ENCODE results near the gene NME7.

NME7 gene

GRCh38 chr1:169109561-169110134 lies 257.9 kb downstream of the NME7 start:
- no peak for DNase-seq (ENCODE audit: low read depth in 2 of 2, low spot score in 1 of 2)

DNA sequence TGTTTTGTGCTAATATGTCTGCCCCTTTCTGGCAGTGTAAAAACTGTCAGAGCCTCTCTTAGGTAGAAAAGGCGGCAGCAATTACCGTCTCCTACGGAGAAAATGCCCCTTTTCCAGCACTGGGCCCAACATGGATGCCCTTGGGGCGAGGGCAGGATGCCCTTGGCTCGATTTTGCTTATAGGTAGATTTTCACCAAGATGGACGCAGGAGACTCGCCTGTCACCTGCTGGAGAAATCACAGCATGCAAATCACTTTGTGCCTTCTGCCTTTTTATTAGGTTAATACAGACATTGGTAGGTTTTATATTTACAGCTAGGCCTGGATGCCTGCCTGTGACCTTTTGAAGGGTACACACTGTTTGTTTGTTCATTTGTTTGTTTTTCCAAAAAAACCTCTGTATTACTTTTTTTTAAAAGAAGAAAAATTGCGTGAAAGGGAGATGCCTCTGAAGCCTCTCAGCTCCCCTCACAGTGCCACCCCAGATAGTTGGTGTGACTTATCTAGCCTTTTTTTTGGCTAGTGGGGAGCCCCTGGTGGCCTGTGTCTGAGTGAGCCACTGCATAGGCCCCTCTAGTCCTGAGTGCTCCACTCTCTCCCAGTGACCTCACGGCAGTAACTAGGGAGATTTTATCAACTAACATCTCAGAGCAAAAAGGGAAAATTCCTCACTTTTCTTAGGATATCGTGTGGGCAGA lies 258.6 kb downstream of the NME7 start:
- DNase-seq (ENCODE audit: low read depth in 2 of 2, low spot score in 1 of 2), result no peak

- DNase-seq (ENCODE audit: low read depth in 2 of 2, low spot score in 1 of 2), result no peak
Observed at GRCh38 chr1:169108223-169108622, 259.4 kb downstream of the NME7 start.

DNA sequence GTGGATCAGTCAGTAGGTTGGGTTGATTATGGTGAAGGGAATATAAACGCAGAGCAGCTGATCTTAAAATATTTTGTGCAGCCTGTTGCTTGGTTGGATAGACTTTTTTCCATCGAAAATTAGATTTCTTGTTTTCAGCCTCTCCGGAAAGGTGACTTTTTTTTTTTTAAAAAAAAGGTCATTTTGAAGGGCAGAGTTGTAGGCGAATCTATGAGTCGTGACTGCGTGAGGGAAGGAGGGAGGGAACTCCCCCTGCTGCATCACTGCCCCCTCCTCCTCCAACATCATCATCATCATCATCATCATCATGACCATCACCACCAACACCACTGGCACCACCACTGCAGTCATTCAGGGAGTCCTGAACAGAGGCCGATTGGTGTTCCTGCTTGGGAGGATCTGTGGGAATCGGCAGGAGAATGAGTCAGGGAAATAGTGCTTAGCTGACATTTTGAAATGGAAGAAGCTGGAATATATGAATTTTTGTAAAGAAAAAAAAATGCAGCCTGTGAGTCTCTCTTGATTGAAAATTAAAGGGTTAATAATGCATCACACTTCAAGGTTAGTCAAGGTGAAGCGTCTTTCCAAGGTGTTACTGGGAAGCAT lies 259.9 kb downstream of the NME7 start:
- DNase-seq (ENCODE audit: low read depth in 2 of 2, low spot score in 1 of 2), result no peak

DNA sequence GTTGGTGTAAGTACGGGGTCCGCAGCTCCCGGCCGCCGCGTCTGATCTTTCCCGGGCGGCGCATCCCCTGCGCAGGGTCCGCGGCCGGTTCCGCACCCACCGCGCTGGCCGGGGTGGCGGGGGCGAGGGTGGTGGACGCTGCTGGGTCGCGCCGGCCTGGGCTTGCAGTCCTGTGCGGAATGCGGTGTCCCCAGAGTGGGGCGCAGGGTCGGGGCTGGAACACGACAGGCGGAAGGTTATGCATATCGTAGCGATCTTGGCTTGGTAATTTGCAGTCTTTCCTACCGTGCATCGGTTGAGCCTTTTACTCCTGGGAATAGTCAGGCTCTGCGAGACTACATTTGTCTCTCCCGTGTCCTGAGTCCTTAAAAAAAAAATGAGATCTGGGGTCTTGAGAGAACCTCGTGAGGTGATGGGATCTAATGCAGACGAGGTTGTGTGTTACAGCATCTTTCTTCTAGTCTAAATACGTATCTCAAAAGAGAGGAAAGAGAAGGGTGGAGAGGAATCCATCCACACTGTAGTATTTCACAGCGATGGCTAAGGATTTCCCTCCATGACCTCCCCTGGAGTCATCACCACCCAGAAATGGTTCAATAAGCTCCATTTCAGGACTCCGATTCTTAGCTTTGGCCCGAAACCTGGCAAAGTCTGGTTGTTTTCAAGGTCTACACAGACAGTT lies 260.5 kb downstream of the NME7 start:
- no peak for DNase-seq (ENCODE audit: low read depth in 2 of 2, low spot score in 1 of 2)

DNA sequence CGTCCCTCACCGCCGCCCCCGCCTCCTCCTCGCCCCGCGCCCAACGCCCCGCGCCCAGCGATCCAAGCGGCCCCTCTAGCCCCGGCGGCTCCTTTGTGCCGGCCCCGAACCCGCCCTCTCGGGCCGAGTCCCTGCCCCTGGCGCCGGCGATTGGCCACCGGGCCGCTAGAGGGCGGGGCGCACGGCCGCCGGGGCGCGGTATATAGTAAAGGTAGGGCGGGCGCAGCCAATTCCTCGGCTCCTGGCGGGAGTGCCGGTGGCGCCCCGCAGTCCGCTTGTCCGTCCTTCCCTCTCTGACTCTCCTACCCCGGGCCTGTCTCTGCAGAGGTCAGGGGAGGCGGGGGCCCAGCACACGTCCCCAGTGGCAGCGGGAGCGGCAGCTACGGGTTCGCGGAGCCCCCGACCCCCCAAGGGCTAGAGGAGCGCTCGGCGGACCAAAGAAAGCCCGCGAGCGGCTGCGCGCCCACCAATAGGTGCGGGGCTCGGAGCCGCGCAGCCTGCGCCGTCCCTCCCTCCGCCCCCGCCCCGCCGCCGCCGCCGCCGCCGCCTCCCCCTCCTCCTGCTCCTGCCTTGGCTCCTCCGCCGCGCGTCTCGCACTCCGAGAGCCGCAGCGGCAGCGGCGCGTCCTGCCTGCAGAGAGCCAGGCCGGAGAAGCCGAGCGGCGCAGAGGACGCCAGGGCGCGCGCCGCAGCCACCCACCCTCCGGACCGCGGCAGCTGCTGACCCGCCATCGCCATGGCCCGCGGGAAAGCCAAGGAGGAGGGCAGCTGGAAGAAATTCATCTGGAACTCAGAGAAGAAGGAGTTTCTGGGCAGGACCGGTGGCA lies 261.3 kb downstream of the NME7 start, which contains the start of gene ATP1B1:
TSS of gene ATP1B1 (plus strand) at position 596 of the 826 bp plus-strand sequence. CDS start at position 736, 140 bp downstream.
- DNase-seq (ENCODE audit: low read depth in 2 of 2, low spot score in 1 of 2), result peak; percentile 42 to 58

- no peak for DNase-seq (ENCODE audit: low read depth in 2 of 2, low spot score in 1 of 2)
Observed at GRCh38 chr1:169105434-169106094, 262.0 kb downstream of the NME7 start.

GRCh38 chr1:169105087-169105433 lies 262.5 kb downstream of the NME7 start:
- DNase-seq (ENCODE audit: low read depth in 2 of 2, low spot score in 1 of 2), result no peak

DNA sequence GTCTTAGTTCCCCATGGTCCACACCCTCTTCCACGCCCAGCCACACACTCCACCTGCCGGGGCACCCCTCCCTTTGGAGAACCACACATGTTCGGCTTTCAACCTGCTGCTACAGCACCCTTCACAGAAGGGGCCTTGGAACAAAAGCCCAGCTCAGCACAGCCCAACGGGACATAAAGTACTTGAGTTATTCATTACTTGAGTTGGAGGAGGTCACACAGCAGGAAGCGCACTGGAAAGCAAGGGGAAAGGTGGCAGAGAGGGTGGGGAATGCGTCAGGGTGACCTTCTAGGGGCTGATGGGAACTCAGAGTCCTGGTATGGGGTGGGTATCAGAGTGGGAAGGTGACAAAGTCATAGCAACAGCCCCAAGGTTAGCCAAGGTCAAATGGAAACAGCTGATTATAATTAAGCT lies 264.1 kb downstream of the NME7 start:
- DNase-seq (ENCODE audit: low read depth in 2 of 2, low spot score in 1 of 2), result no peak

- no peak for DNase-seq (ENCODE audit: low read depth in 2 of 2, low spot score in 1 of 2)
Observed at GRCh38 chr1:169103002-169103401, 264.6 kb downstream of the NME7 start.

DNA sequence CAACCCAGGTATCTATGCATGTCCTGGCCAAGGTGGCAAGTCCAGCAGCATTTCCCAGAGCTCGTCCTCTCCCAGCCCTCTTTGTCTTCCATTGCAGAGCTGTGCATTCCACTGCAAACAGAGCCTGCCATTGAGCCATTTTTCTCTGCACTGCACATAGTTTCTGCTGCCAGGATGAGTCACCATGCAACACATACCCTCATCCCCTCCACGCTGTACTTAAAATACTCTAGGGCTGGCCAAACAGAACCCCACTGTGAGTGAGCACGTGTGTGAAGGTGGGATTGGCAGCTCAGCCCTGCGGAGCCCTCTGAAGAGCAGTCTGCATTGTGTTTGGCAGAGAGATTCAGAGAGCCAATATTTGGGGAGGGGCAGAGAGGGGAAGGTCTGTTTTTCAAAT lies 265.0 kb downstream of the NME7 start:
- no peak for DNase-seq (ENCODE audit: low read depth in 2 of 2, low spot score in 1 of 2)

DNA sequence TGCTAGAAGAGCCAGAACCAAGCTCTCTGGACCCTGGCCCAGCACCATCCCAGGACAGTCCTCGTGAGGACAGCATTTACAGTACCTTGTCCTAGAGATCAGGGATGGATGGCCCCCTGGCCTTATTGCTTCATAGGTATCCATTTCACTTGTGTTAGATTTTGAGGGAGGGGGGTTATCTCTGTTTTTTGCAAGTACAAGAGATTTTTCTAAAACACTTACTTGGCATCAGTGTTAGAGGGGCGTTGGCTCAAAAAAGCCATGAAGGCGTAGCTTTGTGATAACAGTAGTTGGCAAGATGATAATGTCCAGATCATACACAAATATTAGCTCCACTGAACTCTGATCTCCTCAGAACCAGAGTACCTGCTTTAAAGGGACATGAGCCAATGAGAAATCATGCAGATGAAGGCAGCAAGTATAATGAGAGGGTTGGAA lies 266.9 kb downstream of the NME7 start:
- DNase-seq (ENCODE audit: low read depth in 2 of 2, low spot score in 1 of 2), result no peak

DNA sequence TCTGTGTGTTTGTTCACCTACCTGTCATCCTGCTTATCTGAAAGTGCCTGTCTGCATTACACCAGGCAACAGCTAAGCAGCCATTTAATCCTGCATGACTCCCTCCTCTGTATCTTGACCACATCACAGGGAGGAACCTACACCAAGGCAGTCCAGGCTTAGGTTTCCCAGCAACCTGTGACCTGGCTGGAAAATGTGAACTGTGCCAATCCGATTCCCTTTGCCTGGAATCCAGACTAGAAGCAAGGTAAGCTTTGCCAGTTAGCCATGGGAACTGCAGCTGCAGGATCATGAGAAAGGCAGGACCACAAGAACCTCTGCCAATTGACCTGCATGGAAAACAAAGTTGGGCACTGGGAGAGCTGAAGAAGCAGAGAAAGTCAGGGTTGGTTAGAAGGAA lies 267.4 kb downstream of the NME7 start:
- no peak for DNase-seq (ENCODE audit: low read depth in 2 of 2, low spot score in 1 of 2)

DNA sequence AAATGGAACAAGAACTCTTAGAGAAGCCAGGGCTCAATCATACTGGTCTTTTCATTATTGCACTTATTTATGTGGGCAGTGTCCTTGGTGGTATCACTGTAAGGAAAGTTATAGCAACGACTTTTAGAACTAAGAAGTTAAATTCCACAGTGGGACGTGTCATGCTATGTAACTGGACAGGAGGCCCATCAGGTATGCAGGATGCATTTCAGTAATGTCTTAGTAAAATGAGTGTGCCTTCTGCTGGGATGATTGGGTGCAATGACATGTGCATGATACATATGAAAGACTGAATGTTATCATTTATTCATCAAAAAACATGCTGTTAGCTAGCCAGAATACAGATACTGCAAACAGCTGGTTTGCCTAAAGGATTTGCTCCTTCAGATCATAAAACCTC lies 268.0 kb downstream of the NME7 start:
- no peak for DNase-seq (ENCODE audit: low read depth in 2 of 2, low spot score in 1 of 2)

GRCh38 chr1:169098380-169098779 lies 269.2 kb downstream of the NME7 start:
- no peak for DNase-seq (ENCODE audit: low read depth in 2 of 2, low spot score in 1 of 2)

DNA sequence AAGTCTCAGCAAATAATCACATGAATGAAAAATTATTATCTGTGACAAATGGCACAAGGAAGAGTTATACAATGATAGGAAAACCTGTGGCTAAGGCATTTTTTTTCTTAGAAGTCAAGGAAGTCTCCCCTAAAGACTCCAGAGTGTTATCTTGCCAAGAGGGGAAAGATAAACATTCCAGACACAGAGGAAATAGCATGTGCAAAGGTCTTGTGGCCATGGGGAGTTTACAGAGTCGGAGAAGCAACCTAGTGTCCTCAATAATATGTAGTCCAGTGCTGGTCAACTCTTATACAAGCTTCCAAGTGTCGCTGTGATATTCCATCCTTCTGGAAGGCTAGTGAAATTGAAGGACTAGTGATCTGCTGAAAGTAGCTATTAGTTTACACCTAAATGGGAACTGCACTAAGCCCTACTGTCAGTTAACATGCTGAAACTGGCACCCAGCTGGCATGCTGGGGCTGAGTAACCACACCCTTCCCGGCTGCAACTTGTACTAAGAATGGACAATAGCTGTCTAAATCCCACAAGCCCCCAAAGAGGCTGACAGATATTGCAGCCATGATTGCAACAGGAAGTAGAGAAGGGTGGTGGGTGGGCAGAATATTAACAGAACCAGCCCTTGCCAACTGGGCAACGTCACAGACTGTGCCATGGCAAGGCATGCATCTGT lies 272.6 kb downstream of the NME7 start:
- DNase-seq (ENCODE audit: low read depth in 2 of 2, low spot score in 1 of 2), result no peak

- DNase-seq (ENCODE audit: low read depth in 2 of 2, low spot score in 1 of 2), result no peak
Observed at GRCh38 chr1:169092399-169092798, 275.2 kb downstream of the NME7 start.

DNA sequence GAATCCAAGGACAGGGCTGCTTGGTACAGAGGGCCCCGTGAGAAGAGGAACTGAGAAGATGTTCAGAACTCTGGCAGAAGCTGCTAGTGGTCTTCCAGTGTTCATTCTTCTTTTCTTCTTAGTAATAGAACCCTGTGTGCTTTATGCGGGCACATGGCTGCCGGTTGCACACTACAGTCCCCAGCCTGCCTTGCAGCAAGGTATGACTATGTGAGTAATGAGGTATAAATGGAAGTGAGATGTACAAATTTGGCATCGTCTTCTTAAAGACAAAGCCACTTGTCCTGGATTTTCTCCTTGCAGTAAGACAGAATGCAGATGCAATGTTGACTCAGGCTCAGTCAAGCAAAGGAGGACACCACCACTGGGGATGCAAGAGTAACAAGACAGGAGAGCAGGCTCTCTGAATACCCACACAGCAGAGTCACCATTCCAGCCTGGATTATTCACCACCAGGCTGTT lies 276.1 kb downstream of the NME7 start:
- no peak for DNase-seq (ENCODE audit: low read depth in 2 of 2, low spot score in 1 of 2)

DNA sequence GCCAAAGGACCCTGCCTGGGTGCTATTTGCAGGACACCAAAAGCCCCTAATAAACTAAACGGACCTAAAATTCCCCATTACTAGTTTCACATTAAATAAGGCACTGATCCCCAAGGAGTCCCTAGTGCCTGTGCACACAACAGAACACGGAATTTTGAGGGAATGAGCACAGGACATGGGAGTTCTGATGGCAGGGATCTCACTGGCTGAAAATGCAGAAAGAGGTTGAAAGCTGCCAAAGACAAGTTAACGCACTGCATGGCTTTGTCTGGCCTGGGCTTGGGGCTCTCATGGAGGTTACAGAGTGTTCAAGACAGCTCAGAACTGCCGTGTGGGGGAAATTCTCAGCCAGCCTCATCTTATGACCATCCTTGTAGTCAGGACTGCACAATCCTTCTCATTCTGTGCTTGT lies 276.7 kb downstream of the NME7 start:
- DNase-seq (ENCODE audit: low read depth in 2 of 2, low spot score in 1 of 2), result no peak

DNA sequence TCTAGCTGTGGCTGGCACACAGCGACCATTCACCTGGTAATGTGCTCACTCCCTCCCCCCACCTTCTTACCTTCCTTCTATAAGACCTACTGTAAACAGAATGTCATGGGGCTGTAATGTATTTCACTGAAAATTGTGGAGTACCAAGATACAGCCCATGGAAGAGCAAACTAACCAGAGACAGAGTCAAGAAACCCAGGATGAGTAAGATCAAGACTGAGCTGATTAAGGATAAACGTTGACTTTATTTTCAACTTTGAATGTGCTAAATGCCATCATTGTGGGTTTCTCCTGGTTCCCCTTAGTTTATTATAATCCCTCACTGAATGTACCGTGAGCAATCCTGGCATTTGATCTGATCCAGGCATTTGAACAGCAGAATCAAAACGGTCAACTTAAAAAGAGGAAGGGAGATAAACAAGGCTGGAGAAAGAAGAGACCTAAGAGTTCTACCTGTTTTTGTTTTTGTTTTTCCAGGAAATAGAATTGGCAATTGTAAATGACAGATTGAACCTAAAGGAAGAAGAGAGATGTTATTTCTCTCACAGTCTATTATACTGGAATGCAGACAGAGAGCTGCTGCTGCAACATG lies 277.2 kb downstream of the NME7 start:
- no peak for DNase-seq (ENCODE audit: low read depth in 2 of 2, low spot score in 1 of 2)
